Neuronal stem cell (in vitro differentiated cells): ENCODE measurements around the gene CLDN18.

Source experiments
- DNase-seq: peaks from one replicate; pipeline ENCODE4 v3.0.0-alpha.2; 2013; ENCODE audit warnings: low spot score
- H2AFZ ChIP-seq: one replicate; pipeline ENCODE4 v1.6.1; 2013; ENCODE audit warnings: mild to moderate bottlenecking, low read length, inconsistent platforms
- H2AK5ac ChIP-seq: 2 replicates; pipeline ENCODE4 v1.6.1; 2013; ENCODE audit warnings: low read depth, mild to moderate bottlenecking, inconsistent platforms, low read length, moderate library complexity, mixed read lengths
- H2BK120ac ChIP-seq: 2 replicates; pipeline ENCODE4 v1.6.1; 2013; ENCODE audit warnings: low read depth, mild to moderate bottlenecking, inconsistent platforms, low read length, moderate library complexity, mixed read lengths
- H2BK12ac ChIP-seq: one replicate; pipeline ENCODE4 v1.6.1; 2013; ENCODE audit warnings: low read length, inconsistent platforms
- H2BK15ac ChIP-seq: 2 replicates; pipeline ENCODE4 v1.6.1; 2013; ENCODE audit warnings: mild to moderate bottlenecking, low read length, inconsistent platforms, mixed read lengths
- H2BK5ac ChIP-seq: one replicate; pipeline ENCODE4 v1.6.1; 2013; ENCODE audit warnings: inconsistent platforms, mild to moderate bottlenecking, low read length, moderate library complexity
- H3K14ac ChIP-seq: one replicate; pipeline ENCODE4 v1.6.1; 2013; ENCODE audit warnings: low read length, inconsistent platforms
- H3K18ac ChIP-seq: 2 replicates; pipeline ENCODE4 v1.6.1; 2013; ENCODE audit warnings: low read length, inconsistent platforms
- H3K23ac ChIP-seq: 2 replicates; pipeline ENCODE4 v1.6.1; 2013; ENCODE audit warnings: low read depth, mild to moderate bottlenecking, mixed read lengths, low read length, inconsistent platforms; ENCODE audit not compliant: poor library complexity
- H3K27ac ChIP-seq: replicated peaks from 3 replicates; pipeline ENCODE4 v1.5.1; 2013; ENCODE audit warnings: low read length, inconsistent platforms
- H3K27me3 ChIP-seq, 3 experiments: 2 replicates each; pipeline ENCODE4 v1.6.1; 2013; ENCODE audit warnings: low read length in 3 of 3, mild to moderate bottlenecking in 2 of 3, inconsistent platforms in 1 of 3, low read depth in 1 of 3, mixed read lengths in 1 of 3, moderate library complexity in 1 of 3; ENCODE audit not compliant: control insufficient read depth in 3 of 3, insufficient read depth in 3 of 3
- H3K36me3 ChIP-seq, 2 donors: replicated peaks in 1 of 2; 2 replicates each; pipeline ENCODE4 v1.6.1; 2013; ENCODE audit warnings: low read length in 2 of 2; ENCODE audit not compliant: control insufficient read depth in 2 of 2, insufficient read depth in 2 of 2
- H3K4ac ChIP-seq: 2 replicates; pipeline ENCODE4 v1.6.1; 2013; ENCODE audit warnings: inconsistent platforms, mild to moderate bottlenecking, low read length, moderate library complexity
- H3K4me1 ChIP-seq, 2 donors: 1 replicate in 1 of 2; 2 replicates in 1 of 2; pipeline ENCODE4 v1.6.1; 2013; ENCODE audit warnings: low read length in 2 of 2, low read depth in 1 of 2; ENCODE audit not compliant: control insufficient read depth in 2 of 2, insufficient read depth in 1 of 2
- H3K4me2 ChIP-seq: one replicate; pipeline ENCODE4 v1.6.1; 2013; ENCODE audit warnings: mild to moderate bottlenecking, low read length, inconsistent platforms; ENCODE audit not compliant: insufficient read depth, poor library complexity, severe bottlenecking
- H3K4me3 ChIP-seq, 2 donors: 2 replicates each; pipeline ENCODE4 v1.5.1; 2013; ENCODE audit warnings: low read length in 2 of 2, mild to moderate bottlenecking in 2 of 2, inconsistent platforms in 1 of 2, moderate library complexity in 1 of 2
- H3K79me1 ChIP-seq: one replicate; pipeline ENCODE4 v1.6.1; 2013; ENCODE audit warnings: low read depth, mild to moderate bottlenecking, inconsistent platforms, low read length, moderate library complexity
- H3K9ac ChIP-seq: one replicate; pipeline ENCODE4 v1.6.1; 2013; ENCODE audit warnings: mild to moderate bottlenecking, low read depth, low read length, inconsistent platforms; ENCODE audit not compliant: poor library complexity
- H3K9me3 ChIP-seq, 2 donors: replicated peaks in 1 of 2; 2 replicates each; pipeline versions ENCODE3 to v1.6.1; 2013; ENCODE audit warnings: low read length in 2 of 2, mild to moderate bottlenecking in 2 of 2, inconsistent platforms in 1 of 2, low read depth in 1 of 2, mixed read lengths in 1 of 2, moderate library complexity in 1 of 2; ENCODE audit not compliant: control insufficient read depth in 2 of 2, insufficient read depth in 1 of 2
- H4K8ac ChIP-seq: one replicate; pipeline ENCODE4 v1.6.1; 2013; ENCODE audit warnings: low read depth, mild to moderate bottlenecking, inconsistent platforms, low read length, moderate library complexity
- H4K91ac ChIP-seq: one replicate; pipeline ENCODE4 v1.6.1; 2013; ENCODE audit warnings: low read length, low read depth, mild to moderate bottlenecking, inconsistent platforms; ENCODE audit not compliant: poor library complexity
- WGBS, 2 donors: extraction: QIAGEN DNeasy Blood & Tissue Kit; methylation state at CpG; one replicate each; pipeline ENCODE4 v1.1.7; 2013; ENCODE audit warnings: missing lambda C conversion rate in 2 of 2, mixed read lengths in 1 of 2; ENCODE audit not compliant: insufficient read length in 2 of 2, insufficient replicate concordance in 1 of 2; ENCODE audit errors: extremely low coverage in 2 of 2; 5-methylcytosine and 5-hydroxymethylcytosine counted together

CLDN18 gene

DNA sequence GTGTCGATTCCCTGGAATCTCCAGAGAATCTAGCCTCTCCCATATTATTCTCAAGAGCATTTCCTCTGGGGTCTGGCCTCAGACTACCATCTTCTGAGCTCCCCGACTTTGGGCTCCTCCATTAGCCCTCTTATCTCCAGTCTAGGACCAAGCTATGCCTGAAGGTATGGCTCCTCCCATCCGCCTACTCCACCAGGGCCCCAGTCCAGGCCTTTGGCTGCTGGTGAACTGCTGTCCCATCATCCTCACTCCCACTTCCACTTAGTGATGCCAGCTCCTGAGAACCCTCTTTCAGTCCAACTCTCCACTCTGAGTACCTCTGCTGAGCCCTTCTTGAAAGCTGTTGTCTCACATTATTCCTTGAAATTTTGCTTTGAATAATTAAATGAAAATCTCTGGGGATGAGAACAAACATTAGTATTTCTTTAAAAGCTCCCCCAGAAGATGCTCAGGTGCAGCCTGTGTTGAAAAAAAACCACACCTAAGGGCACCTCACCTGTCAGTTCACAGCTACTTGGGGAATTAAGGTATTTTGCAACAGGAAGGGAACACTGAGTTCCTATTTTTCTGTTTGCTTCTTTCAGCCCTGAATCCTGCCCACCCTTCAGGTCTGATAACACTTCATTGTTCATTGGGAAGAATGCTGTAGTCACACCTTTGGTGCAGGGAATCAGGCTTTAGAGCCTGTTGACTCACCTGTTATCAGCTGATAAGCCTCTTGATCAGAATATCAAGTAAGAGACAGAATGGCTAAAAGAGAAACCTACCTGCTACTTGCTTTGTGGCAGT is 9.5 kb downstream of the CLDN18 start:
- H2AK5ac ChIP-seq: no peak overlapping the region
- H3K4me3 ChIP-seq: no peak overlapping the region
- H4K91ac ChIP-seq: no peak overlapping the region
- H3K9me3 ChIP-seq: peaks cover 0 to 2% of the 10 kb centered on the region in 2 donors
- peaks cover 4 to 5% of the 10 kb centered on the region in 2 donors for H3K36me3 ChIP-seq
- no peaks in the 10 kb centered on the region for H3K4me1 ChIP-seq
- H2BK5ac ChIP-seq: no peak overlapping the region
- H3K9ac ChIP-seq: no peak overlapping the region
- no peak overlapping the region for H2BK12ac ChIP-seq
- H2AFZ ChIP-seq: no peak overlapping the region
- DNase-seq: no peak
- WGBS, 2 donors: no CpG with 5 or more reads among the region's 3 CpGs
- no peak overlapping the region for H3K14ac ChIP-seq
- no peaks in the 10 kb centered on the region for H3K79me1 ChIP-seq
- no peak overlapping the region for H3K27ac ChIP-seq
- H3K27me3 ChIP-seq: no peaks in the 10 kb centered on the region
- no peak overlapping the region for H3K18ac ChIP-seq
- no peak overlapping the region for H3K23ac ChIP-seq
- H3K4ac ChIP-seq: no peak overlapping the region
- H3K4me2 ChIP-seq: no peak overlapping the region
- no peak overlapping the region for H2BK120ac ChIP-seq
- H4K8ac ChIP-seq: no peak overlapping the region
- H2BK15ac ChIP-seq: no peak overlapping the region

- no peaks in the 10 kb centered on the region for H3K9me3 ChIP-seq
- H3K9ac ChIP-seq: no peak overlapping the region
- no peaks in the 10 kb centered on the region for H3K79me1 ChIP-seq
- H3K4me2 ChIP-seq: no peak overlapping the region
- no peak overlapping the region for H2BK5ac ChIP-seq
- H3K4me1 ChIP-seq: no peaks in the 10 kb centered on the region
- H4K91ac ChIP-seq: no peak overlapping the region
- no peak overlapping the region for H2AFZ ChIP-seq
- no peak for DNase-seq
- H3K14ac ChIP-seq: no peak overlapping the region
- H3K4me3 ChIP-seq: no peak overlapping the region
- H3K36me3 ChIP-seq: peaks cover 2 to 14% of the 10 kb centered on the region in 2 donors
- H3K4ac ChIP-seq: no peak overlapping the region
- no peak overlapping the region for H2BK12ac ChIP-seq
- H2AK5ac ChIP-seq: no peak overlapping the region
- H3K23ac ChIP-seq: no peak overlapping the region
- H2BK15ac ChIP-seq: no peak overlapping the region
- H3K27me3 ChIP-seq: no peaks in the 10 kb centered on the region
- no peak overlapping the region for H3K18ac ChIP-seq
- no peak overlapping the region for H2BK120ac ChIP-seq
- no CpG with 5 or more reads among the region's 4 CpGs for WGBS, 2 donors
- H3K27ac ChIP-seq: no peak overlapping the region
- H4K8ac ChIP-seq: no peak overlapping the region
These were observed 13.8 kb downstream of the CLDN18 start for GRCh38 chr3:138023754-138024153.

- Histone ChIP-seq H2BK5ac (no peak overlapping the region), H3K4me1 (no peaks in the 10 kb centered on the region), H3K27me3 (no peaks in the 10 kb centered on the region), H3K18ac (no peak overlapping the region), H3K4me3 (no peak overlapping the region), H3K4me2 (no peak overlapping the region), H4K91ac (no peak overlapping the region), H2BK12ac (no peak overlapping the region), H2BK15ac (no peak overlapping the region), H2AFZ (no peak overlapping the region), H4K8ac (no peak overlapping the region), H2AK5ac (no peak overlapping the region), H3K23ac (no peak overlapping the region), H3K9ac (no peak overlapping the region), H3K9me3 (no peaks in the 10 kb centered on the region), H3K36me3 (peaks cover 4 to 19% of the 10 kb centered on the region in 2 donors), H3K79me1 (no peaks in the 10 kb centered on the region), H3K14ac (no peak overlapping the region), H3K27ac (no peak overlapping the region), H3K4ac (no peak overlapping the region), H2BK120ac (no peak overlapping the region)
- no peak for DNase-seq
These were observed 15.6 kb downstream of the CLDN18 start for GRCh38 chr3:138025553-138025952.

- no peak overlapping the region for H3K27ac ChIP-seq
These were observed 17.9 kb downstream of the CLDN18 start for GRCh38 chr3:138027821-138028220.

More at GRCh38 chr3:138027821-138028220, 17.9 kb downstream of the CLDN18 start:
- Histone ChIP-seq H2BK5ac (no peak overlapping the region), H3K79me1 (no peaks in the 10 kb centered on the region), H3K23ac (no peak overlapping the region), H4K91ac (no peak overlapping the region), H3K4me3 (no peak overlapping the region), H2AFZ (no peak overlapping the region), H3K9me3 (no peaks in the 10 kb centered on the region), H3K36me3 (peaks cover 4 to 23% of the 10 kb centered on the region in 2 donors), H4K8ac (no peak overlapping the region), H2BK120ac (no peak overlapping the region), H2BK12ac (no peak overlapping the region), H3K27me3 (no peaks in the 10 kb centered on the region), H3K14ac (no peak overlapping the region), H2AK5ac (no peak overlapping the region), H3K4me2 (no peak overlapping the region), H2BK15ac (no peak overlapping the region), H3K18ac (no peak overlapping the region), H3K4me1 (no peaks in the 10 kb centered on the region), H3K9ac (no peak overlapping the region), H3K4ac (no peak overlapping the region)
- no peak for DNase-seq
- no CpG with 5 or more reads among the region's 5 CpGs for WGBS, 2 donors
